GM12864 (cell line): Measurements from ENCODE around the gene CALR.
"Not testable (repeated sequence)": the region's sequence is repeated elsewhere in the genome, so short reads cannot be mapped to it uniquely, and the experiment has no call there.

Experiments
- DNase-seq: peaks from one replicate; pipeline ENCODE4 v3.0.0-alpha.2; 2011; ENCODE audit warnings: low read depth
- H3K4me3 ChIP-seq: 2 replicates; pipeline ENCODE4 v1.5.1; 2011; ENCODE audit warnings: mild to moderate bottlenecking, low read depth, low read length, control low read depth
- TF ChIP-seq, protein P1 (sequence below): IDR thresholded peaks from 2 replicates; pipeline ENCODE4 v1.5.1; 2011; ENCODE audit warnings: low read depth, mild to moderate bottlenecking, moderate library complexity, low read length, control low read depth, inconsistent platforms; ENCODE audit errors: missing control alignments

CALR gene

GRCh38 chr19:12937927-12938778, at the start of gene CALR:
Gene CALR, plus strand, starts transcription at chr19:12938609. Its CDS starts 71 bp downstream, at chr19:12938680.
- TF ChIP-seq, protein P1, sequence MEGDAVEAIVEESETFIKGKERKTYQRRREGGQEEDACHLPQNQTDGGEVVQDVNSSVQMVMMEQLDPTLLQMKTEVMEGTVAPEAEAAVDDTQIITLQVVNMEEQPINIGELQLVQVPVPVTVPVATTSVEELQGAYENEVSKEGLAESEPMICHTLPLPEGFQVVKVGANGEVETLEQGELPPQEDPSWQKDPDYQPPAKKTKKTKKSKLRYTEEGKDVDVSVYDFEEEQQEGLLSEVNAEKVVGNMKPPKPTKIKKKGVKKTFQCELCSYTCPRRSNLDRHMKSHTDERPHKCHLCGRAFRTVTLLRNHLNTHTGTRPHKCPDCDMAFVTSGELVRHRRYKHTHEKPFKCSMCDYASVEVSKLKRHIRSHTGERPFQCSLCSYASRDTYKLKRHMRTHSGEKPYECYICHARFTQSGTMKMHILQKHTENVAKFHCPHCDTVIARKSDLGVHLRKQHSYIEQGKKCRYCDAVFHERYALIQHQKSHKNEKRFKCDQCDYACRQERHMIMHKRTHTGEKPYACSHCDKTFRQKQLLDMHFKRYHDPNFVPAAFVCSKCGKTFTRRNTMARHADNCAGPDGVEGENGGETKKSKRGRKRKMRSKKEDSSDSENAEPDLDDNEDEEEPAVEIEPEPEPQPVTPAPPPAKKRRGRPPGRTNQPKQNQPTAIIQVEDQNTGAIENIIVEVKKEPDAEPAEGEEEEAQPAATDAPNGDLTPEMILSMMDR = no peak
- peak within 1 kb of the TSS; percentile 81 for H3K4me3 ChIP-seq
- peak; percentile 99 for DNase-seq

DNA sequence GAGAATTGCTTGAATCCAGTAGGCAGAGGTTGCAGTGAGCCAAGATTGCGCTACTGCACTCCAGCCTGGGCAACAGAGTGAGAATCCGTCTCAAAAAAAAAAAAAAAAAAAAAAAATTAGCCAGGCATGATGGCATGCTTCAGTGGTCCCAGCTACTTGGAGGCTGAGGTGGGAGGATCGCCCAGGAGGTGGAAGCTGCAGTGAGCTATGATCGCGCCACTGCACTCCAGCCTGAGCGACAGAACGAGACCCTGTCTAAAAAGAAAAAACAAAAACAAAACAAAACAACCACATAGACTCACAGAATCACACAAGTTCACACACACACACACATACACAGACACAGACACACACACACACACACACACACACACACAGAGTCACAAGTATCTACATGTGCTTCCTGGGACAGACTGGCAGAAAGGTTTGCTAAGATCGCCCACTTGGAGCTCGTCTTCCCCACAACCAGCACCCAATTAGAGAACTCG, 48.1 kb upstream of the CALR start:
- DNase-seq = not testable (repeated sequence)
- peak overlapping the region; percentile 42 for H3K4me3 ChIP-seq

GRCh38 chr19:12890787-12891552, 47.4 kb upstream of the CALR start, which contains the start of gene GCDH:
Gene GCDH, plus strand, starts transcription at chr19:12891160. Its CDS starts 145 bp downstream, at chr19:12891305.
- DNase-seq = peak; percentile 97
- H3K4me3 ChIP-seq = peak within 1 kb of the TSS; percentile 77
- TF ChIP-seq, protein P1 = no peak

DNA sequence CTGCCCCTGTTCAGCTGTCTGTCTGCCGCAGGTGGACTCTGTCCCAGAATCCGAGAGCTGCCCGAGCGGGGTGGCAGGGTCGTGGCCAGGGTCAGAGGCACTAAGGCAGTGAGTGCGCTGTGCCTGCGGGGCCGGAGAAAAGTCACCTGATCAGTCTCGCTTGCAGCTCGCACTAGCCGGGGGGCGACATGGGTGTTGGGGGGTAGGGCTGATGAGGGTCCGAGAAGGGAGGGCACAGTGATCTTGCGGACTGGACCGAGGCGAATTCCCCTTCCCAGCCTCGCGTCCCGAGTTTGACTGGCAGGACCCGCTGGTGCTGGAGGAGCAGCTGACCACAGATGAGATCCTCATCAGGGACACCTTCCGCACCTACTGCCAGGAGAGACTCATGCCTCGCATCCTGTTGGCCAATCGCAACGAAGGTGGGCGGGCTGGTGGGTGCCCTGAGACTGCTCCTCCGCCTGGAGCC, 46.8 kb upstream of the CALR start:
- TF ChIP-seq, protein P1 = no peak

GRCh38 chr19:12893582-12893981, 44.8 kb upstream of the CALR start:
- TF ChIP-seq, protein P1 = no peak

More for the DNA sequence above, 46.8 kb upstream of the CALR start:
- peak overlapping the region; percentile 77 for H3K4me3 ChIP-seq
- DNase-seq = no peak

GRCh38 chr19:12896460-12896859, 41.9 kb upstream of the CALR start:
- no peak for DNase-seq
- TF ChIP-seq, protein P1 = no peak
- H3K4me3 ChIP-seq = no peak overlapping the region

More at GRCh38 chr19:12893582-12893981, 44.8 kb upstream of the CALR start:
- H3K4me3 ChIP-seq = no peak overlapping the region
- DNase-seq = no peak

DNA sequence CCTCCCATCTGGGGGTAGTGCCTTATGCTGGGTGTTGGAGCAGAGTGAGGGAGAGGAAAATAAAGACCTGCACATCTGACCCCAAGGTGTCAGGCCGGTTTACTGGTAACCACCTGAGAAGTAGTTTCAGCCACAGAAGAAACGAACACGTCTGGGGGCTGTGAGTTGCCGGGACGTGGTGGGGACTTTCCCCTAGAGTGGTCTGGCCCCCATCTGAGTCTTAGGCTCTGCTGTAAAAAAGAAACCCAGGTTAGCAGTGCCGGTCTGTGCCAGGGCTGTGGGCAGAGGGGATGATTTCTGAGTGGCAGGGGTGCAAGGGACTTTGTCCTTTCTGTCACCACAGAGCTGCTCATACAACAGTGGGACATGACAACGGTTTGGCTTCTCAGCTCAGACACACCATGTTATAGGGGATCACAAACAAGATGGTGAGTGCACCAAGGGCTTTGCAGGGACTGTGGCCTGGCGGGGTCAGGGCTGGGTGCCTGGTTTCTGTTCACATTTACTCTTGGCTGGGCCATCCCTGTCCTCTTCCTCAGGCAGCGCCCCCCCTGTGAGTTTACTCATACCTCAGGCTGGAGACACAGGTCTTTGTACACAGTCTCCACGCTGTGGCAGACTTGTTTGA, 38.4 kb upstream of the CALR start:
- TF ChIP-seq, protein P1 = no peak
- DNase-seq = no peak
- no peak overlapping the region for H3K4me3 ChIP-seq
